Hematopoietic multipotent progenitor cell (in vitro differentiated cells): Measurements from ENCODE around the gene ABHD1. TPM values are rescaled to one million over a fixed set of nuclear protein-coding genes. Genes with fewer than 3 reads are reported as not detected.
A peak's percentile ranks its signal among the peaks of the same experiment; 100 is the strongest.
"Not testable (repeated sequence)": the region's sequence is repeated elsewhere in the genome, so short reads cannot be mapped to it uniquely, and the experiment has no call there.

Source experiments
- DNase-seq, 3 donors: peaks; one replicate each; pipeline ENCODE4 v3.0.0-alpha.2; 2011 to 2015; ENCODE audit warnings: low read depth in 2 of 3, low spot score in 2 of 3
- total RNA-seq: library from RNA; depleted of rRNA; stranded (reverse); fragments of >200 nt; gene quantifications from one replicate; pipeline ENCODE4 v1.2.3, GENCODE V29; 2012

The ABHD1 gene
- total RNA-seq, 1 donor = 1.9 TPM

DNA sequence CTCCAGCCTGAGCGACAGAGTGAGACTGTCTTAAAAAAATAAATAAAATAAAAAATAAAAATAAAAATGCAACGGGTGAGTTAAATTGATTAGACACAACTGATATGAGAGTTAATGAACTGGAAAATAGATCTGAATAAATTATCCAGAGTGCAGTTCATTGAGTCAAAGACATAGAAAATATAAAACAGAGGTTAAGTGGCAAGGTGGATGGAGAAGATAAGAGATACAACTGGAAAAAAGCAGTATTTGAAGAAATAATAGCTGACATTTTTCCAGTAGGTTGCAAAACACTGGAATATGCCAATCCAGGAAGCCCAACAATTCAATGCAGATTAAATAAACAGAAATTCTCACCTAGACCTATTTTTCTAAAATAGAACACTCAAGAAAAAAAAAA lies 15.4 kb upstream of the ABHD1 start:
- no peak for DNase-seq

DNA sequence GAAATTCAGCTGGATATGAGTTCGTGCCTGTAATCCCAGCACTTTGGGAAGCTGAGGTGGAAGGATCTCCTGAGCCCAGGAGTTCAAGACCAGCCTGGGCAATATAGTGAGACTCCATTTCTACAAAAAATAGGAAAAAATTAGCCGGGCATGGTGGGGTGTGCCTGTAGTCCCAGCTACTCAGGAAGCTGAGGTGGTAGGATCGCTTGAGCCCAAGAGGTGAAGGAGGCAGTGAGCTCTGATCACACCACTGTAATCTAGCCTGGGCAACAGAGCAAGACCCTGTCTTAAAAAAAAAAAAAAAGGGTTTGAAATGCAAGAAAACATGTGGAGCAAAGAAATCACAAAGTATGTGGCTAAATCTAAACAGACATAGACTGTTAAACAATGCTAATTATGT lies 14.5 kb upstream of the ABHD1 start:
- DNase-seq = no peak

DNA sequence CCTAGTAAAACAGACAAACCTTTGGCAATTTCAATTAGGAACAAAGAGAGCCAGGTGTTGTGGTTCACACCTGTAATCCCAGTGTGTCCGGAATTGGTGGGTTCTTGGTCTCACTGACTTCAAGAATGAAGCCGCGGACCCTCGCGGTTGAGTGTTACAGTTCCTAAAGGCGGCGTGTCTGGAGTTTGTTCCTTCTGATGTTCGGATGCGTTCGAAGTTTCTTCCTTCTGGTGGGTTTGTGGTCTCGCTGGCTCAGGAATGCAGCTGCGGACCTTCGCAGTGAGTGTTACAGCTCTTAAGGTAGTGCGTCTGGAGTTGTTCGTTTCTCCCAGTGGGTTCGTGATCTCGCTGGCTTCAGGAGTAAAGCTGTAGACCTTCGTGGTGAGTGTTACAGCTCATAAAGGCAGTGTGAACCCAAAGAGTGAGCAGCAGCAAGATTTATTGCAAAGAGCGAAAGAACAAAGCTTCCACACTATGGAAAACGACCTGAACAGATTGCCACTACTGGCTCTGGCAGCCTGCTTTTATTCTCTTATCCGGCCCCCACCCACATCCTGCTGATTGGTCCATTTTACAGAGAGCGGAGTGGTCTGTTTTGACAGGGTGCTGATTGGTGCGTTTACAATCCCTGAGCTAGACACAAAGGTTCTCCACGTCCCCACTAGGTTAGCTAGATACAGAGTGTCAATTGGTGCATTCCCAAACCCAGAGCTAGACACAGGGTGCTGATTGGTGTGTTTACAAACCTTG lies 12.8 kb upstream of the ABHD1 start:
- not testable (repeated sequence) for DNase-seq

DNA sequence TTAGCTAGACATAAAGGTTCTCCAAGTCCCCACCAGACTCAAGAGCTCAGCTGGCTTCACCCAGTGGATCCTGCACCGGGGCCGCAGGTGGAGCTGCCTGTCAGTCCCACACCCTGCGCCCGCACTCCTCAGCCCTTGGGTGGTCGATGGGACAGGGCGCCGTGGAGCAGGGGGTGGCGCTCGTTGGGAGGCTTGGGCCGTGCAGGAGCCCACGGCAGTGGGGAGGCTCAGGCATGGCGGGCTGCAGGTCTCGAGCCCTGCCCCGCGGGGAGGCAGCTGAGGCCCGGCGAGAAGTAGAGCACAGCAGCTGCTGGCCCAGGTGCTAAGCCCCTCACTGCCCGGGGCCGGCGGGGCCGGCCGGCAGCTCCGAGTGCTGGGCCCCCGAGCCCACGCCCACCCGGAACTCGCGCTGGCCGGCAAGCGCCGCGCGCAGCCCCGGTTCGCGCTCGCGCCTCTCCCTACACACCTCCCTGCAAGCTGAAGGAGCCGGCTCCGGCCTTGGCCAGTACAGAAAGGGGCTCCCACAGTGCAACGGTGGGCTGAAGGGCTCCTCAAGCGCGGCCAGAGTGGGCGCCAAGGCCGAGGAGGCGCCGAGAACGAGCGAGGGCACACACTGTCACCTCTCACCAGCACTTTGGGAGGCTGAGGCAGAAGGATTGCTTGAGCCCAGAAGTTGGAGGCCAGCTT lies 12.1 kb upstream of the ABHD1 start:
- not testable (repeated sequence) for DNase-seq

DNA sequence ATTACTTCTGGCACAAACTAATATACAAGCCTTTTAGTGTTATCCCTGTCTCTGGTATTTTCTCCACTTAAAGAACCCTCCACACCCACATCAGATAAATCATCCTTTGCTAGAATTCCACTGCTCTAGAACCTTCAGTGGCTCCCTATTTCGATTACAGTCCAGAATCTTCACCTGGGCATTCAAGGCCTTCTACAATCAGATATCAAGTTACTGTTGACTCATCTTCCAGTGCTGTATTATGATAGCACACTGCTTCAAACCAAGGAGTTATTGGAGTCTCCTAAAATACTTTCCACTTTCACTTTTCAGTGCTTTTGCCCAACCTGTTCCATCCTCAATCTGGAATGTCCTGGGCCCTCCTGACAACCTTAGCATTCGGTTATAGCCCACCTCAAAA lies 8.1 kb upstream of the ABHD1 start:
- no peak for DNase-seq

DNA sequence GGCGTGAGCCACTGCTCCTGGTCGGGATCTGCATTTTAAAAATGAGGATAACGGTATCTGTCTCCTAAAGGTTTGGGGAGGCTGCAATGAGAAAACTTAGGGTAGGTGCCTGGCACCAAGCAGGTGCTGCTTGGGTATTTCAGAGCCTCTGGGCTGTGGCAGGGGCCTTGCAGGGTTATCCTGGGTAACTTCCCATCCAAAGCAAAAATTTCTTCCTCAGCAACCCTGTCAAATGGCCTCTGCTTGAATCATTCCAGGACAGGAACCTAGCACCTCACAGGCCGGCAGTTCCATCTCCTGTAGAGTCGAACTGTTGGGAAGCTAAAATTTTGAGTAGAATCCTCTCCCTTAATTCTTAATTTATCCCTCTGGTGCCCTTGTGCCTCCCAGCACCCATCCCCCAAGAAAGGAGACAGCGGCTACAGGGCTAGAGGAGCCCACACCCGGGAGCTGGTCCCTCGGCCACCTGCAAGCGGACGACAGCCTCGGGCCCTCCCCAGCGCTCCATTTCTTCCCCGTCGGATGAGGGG lies 5.6 kb upstream of the ABHD1 start:
- DNase-seq = no peak

DNA sequence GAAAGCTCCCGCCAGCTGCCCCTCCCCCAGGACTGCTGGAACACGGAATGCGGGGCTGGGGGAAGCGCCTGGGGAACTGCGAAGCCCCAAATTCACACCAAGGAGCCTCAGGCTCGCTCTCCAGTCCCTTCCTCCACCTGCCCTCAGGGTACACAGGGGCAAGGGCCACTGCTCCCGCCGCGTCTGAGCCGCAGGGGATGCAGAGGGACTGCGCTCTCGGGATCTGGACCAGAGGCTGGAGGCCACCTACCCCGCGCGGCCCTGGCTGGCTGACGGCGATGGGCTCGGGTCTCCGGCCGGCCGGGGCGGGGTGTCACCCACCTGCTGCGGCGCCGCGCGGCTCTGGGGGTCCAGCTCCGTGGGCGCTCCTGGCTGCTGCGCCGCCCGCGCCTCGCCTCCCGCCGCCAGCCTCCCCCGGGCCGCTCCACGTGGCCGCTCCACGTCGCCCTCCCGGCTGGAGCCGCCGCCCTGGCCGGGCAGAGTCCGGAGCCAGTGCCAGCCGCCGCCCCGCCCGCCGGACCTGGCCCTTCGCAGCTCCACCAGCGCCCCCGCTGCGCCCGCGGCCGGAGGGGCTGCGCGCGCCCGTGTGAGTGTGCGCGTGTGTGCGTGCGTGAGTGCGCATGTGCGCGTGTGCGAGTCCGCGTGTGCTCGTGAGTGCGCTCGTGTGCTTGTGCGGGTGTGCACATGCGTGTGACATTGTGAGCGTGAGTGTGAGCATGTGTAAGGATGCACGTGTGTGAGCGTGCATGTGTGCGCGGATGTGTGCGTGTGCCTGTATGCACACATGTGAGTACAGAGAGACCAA lies 4.9 kb upstream of the ABHD1 start, which contains the start of gene CGREF1:
Gene CGREF1, minus strand, starts transcription at position 604 of the 805 bp plus-strand sequence. CDS start 14,762 bp downstream, outside the sequence.
- peak in 1 of 3 donors; percentile 27 for DNase-seq

DNA sequence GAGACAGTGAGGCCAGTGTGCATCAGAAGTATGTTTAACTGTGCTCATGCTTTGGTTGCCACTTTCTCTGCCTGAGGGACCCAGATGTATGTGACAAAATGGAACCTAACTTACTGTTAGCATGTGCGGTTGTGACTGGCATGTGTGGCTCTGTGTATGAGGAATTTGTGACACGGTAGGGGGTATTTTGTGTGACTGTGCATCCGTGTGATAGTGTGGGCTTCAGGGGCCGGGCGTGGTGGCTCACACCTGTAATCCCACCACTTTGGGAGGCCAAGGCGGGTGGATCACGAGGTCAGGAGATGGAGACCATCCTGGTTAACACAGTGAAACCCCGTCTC lies 4.3 kb upstream of the ABHD1 start:
- DNase-seq = not testable (repeated sequence)

DNA sequence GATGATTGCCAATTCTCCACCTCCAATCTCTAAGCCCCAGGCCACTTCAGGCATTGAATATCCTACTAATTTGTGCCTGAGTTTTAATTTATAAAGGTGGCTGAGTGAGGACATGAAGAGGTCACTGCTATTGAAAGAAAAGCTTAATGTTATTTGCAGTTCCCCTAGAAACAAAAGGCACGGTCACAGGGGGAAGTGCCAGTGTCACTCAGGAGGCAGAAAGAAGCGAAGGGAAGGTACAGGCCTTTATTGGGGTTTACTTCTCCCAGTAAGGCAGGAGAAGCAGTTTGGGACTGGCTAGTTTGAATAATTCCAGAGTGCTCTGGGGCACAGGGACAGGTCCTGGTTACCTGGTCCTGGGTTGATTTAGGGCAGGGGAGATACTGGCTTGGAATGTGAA lies 1.7 kb upstream of the ABHD1 start:
- no peak for DNase-seq

DNA sequence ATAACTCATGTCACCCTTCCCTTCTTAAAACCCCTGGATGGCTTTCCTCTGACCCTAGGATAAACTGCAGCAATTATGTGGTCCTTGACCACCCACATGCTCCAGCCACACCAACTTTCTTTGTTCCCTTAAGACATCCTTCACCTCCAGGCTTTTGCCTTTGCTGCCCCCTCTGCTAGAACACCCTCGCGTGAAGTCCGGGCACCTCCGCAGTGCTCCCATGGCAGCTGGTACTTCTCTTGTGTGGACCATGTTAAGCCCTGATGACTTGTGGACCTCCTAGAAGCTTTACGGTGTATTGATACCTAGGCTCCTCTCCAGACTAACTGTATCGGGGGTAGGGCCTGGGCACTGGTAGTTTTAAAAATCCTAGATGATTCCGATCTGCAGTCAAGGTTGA lies 824 bp upstream of the ABHD1 start:
- no peak for DNase-seq

DNA sequence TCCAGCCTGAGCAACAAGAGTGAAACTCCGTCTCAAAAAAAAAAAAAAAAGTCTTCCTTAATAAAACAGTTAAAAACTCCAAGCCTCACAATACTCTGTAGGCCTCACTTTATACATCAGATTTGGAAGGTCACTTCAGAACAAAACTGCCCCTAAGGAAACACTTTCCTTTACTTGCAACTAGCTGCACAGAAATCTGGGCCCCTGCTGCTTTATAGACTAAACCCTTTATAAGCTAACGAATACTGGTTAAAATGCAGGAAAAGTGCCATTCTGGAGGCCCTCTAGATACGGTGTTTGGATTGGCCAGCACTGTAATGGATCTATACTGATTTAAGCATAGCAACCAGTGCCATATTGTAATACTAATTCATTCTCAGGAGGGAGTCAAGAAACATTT lies 1.5 kb downstream of the ABHD1 start:
- DNase-seq = no peak

DNA sequence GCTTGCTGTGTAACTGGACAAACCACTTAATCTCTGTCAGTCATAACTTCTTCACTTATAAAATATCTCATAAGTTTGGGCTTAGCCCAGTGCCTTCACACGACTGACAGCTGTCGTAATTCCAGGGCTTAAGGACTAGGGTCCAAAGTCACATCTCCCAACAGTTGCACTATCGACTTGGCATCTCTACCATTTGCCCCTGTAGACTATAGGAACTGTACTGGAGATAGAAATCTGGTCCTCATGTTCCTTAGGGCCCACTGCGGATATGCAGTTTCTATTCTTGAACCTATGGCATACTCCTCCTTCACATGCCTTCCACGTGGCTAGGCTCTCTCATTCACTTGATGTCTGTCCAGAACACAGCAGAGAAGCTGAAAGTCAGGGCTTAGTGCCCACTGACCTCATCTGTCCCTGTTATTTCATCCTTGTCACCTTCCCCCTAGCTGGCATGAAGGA lies 2.7 kb downstream of the ABHD1 start:
- no peak for DNase-seq

DNA sequence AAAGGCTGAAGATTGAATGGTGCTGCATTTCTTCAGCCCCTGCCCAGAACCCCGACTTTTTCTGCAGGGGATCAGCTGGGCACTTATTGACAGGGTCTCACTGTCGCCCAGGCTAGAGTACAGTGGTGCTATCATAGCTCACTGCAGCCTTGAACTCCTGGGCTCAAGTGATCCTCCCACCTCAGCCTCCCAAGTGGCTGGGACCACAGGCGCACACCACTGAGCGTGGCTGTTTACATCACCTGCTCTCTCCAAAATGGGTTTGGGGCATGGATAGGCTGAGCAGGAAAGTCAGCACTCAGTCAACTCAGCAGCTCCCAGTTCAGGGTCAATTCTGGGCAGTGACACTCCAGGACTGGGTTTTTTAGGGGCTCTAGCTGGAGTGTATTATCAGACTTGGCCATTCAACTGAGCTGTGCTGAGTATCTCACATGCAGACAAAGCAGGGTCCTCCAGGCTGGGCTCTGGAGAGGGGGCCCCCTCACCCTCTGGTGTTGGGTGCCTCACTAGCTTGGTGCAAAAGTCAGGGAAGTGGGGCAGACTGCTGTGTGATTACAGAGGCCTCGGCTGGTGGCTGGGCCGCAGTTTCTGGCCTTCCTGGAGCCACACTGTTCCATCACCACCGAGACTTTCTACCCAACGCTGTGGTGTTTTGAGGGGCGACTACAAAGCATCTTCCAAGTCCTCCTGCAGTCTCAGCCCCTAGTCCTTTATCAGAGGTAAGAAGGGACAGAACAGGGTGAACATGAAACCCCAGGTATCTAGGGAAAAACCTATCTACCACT lies 4.5 kb downstream of the ABHD1 start:
- DNase-seq = no peak

DNA sequence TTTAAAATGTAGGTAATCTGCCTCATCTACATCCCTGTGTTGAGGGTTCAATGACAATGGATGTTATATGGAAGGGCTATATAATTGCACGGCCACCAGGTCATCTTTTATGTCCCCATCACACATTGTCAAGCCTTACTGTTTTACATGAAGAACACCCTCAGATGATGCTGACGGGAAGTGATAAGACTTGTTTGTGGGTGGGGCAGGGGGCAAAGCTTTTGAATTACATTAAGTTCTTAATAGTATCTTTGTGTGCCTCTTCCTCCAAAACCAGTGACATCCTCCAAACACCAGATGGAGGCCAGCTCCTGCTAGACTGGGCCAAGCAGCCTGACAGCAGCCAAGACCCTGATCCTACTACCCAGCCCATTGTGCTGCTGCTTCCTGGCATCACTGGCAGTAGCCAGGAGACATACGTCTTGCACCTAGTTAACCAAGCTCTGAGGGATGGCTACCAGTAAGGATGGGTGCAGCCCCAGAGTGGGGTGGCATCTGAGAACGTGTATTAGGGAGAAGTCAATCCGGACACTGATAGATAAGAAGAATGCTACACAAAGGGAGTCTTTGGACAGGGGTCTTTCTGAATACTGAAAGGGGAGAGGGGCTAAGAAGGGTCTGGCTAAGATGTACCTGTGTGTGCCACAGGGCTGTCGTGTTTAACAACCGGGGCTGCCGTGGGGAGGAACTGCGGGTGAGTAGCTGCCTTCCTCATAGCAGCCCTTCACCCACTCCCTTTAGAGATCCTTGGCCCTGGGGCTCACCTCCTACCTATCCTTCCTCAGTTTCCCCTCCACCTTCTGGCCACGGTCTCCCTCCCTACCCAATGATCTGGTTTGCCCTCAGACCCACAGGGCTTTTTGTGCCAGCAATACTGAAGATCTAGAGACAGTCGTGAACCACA lies 5.3 kb downstream of the ABHD1 start:
- DNase-seq = no peak

DNA sequence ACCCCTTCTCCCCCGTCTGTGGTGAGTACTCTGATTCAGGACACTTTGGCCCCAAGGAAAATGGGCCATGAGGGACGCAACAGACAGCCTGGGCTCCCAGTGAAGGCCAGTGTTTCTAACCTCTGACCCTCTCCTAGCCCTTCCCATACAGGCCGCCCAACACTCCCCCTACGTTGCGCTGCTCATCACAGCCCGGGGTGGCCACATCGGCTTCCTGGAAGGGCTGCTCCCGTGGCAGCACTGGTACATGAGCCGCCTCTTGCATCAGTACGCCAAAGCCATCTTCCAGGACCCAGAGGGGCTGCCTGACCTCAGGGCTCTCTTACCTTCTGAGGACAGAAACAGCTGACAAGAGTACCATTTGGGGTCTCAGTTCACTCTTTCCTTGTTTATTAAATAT lies 6.8 kb downstream of the ABHD1 start:
- DNase-seq = no peak

DNA sequence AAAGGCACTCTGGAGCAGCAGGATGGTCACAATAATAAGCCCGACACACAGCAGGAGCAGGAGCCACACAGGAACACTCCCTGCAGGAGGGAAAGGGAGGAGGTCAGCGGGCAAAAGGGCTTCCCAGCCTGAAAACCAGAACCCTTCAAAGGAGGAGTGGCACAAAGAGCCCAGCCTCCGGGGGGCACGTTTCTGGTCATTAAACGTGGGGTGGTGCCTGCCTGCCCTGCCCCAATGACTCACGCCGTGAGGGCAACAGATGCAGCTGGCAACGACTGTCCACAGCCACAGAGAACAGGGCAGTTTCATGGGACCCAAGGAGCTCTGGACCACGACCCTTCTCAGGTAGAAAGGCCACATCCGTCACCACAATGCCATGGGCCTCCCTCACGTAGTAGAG lies 7.8 kb downstream of the ABHD1 start:
- DNase-seq = no peak

DNA sequence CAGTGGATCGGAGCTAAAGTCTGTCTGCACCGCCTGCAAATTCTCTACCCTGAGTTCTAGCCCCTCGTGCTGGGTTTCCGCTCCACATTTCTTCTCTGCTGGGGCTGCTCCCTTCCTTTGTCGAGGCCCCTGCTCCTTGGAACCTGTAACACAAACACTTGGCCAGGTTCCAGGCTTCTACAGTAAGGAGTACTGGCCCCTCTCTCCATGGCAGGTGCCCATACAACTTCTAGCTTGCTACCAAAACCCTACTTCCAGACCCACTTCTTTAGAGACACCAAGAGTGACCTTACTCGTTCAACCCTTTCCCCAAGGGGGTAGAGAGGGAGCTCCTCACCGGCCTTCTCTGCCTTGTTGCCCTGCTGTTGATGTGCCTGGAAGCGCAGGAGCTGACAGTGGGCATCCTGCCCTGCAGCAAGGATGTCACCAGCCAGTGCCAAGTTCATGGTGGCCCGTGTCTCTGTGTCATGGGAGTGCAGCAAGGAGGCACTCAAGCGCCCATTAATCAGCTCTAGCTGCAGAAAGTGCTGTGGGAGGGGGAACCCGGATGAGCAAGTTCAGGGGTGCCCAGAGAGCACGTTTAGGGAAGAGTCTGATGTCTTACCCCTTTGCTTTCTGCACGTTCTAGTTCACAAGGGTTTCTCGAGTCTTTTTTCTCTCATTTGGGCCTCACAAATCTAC lies 9.7 kb downstream of the ABHD1 start:
- DNase-seq = no peak

DNA sequence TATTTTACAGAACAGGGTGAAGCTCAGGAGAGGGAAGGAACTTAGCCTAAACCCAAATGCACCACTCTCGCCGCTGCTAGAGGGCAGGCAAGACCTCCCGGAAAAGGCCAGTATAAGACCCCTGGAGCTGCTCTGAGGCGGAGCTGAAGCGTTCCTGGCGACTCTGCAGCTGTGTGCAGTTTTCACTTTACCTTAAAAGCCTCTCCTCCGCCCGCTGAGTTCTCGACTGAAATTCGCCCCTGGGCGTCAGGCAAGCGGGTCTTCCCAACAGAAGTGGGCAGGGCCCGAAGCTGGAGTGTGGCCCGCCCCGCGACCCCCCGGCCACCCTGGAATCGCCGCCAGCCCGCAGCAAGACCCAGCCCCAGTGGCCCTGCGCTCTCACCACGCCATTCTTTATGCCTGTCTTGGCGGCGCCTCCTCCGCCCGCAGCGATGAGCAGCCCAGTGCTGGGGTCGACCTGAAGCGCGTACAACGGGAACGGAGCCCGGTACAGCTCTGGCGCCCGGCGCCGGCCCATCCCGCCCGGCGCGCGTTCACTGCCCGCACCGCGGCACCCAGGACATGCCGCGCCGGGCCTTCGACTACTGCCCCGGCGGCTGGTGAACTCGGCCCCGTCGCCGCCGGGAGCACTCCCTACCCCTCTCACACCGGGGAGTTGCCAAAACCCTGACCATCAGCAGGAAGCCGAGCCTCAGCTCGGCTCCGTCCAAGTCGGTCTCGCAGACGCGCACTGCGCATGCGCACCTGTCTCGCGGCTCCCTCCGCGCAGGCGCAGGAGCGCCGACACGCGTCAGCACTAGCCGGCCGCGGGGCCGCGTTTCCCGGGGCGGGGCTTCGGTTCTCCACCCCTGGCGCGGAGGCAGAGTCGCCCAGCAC lies 10.5 kb downstream of the ABHD1 start, which contains the start of gene PREB:
Gene PREB, minus strand, starts transcription at position 732 of the 876 bp plus-strand sequence. Its CDS starts 215 bp downstream, at position 517.
- peak; percentile 94 to 97 (median 95) for DNase-seq
